Measurements from ENCODE around the gene LRRC8B.
"Not testable (repeated sequence)": the region's sequence is repeated elsewhere in the genome, so short reads cannot be mapped to it uniquely, and the experiment has no call there.

The LRRC8B gene

DNA sequence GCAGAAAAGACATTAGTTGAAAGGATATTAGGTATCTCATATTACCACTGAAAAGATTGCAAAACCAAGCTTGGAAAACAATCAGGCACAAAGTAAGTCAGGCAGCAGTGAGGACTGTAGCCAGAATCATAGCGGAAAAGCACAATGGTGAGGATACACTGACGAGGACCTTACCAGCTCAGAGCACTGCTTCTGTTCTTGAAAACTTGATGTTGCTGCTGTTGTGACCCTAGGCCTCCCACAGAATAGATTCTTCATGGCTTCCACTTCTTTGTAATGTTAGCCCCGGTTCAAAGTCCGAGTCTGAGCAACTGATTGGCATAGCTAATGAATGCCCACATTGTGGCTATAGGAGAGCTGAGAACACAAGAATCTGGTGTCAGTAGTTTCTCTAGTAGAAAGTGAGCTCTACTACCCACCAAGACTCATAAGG is 63.1 kb downstream of the LRRC8B start:
- FAIRE-seq = no peak

DNA sequence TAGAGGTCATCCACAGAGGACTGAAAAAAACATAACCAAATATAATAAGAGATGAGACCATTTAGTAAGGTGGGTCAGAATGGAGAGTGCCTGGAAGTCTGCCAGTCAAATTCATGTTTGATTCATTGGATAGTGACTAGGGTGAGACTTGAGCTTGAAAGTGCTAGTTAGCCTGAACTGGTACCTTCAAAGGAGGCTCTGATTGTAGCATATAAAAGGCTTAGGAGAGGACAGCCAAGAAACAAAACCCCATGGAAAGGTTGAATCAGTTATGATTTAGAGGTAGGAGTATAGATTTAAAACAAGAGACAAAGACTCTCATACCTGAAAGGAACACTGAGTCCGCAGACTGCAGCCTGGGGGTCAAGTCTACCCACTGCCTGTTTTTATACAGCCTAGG is 63.9 kb downstream of the LRRC8B start:
- FAIRE-seq = no peak

DNA sequence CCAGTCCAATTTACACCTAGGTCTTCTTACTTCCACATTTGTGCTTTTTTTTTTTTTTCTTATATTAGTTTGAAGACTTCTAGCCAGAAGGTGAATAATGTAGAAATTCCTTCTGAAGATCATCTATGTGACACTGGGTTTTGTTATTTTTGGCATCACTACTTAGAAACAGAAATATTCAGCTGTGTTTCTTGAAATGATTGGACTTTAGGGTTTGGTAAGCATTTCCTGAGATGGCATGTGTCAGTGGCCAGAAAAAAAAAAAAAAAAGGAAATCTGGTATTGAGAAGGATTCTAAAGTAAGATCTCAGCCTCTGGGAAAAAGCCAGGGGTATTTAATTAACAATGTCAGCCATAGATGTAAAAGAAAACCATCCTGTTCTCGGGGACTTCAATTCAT is 64.9 kb downstream of the LRRC8B start:
- no peak for FAIRE-seq

DNA sequence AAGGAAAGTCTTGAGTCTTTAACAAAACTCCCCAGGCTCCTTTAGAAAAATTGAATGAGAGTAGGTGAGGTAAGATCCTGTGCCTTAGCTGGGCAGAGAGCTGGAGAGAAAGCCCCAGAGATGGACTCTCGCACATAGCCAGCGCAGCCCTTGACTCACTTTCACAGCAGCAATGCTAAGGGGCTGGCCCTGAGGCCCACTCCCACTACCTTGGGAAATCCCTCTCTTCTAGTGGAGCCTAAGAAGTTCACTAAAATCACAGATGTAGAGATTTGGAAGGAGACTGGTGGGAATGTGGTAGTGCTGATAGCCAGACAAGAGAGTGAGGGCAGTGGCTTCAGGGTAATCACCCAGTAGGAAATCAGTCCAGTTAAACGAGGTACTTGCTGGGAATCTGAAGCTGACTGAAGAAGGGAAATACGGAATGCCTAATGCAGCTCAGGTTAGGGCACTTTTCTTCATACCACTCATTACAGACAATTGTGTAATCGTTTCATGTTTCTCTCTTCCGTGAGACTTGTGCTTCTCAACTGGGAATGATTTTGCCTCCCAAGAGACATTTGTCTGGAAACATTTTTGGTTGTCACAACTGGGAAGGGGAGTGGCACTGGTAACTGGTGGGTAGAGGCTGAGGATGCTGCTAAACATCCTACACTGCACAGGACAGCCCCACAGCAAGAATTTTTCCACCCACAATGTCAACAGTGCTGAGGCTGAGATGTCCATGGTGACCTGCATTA is 65.9 kb downstream of the LRRC8B start:
- no peak for FAIRE-seq

DNA sequence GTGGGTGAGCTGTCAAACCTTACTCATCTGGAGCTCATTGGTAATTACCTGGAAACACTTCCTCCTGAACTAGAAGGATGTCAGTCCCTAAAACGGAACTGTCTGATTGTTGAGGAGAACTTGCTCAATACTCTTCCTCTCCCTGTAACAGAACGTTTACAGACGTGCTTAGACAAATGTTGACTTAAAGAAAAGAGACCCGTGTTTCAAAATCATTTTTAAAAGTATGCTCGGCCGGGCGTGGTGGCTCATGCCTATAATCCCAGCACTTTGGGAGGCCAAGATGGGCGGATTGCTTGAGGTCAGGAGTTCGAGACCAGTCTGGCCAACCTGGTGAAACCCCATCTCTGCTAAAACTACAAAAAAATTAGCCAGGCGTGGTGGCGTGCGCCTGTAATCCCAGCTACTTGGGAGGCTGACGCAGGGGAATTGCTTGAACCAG is 68.3 kb downstream of the LRRC8B start:
- not testable (repeated sequence) for FAIRE-seq

DNA sequence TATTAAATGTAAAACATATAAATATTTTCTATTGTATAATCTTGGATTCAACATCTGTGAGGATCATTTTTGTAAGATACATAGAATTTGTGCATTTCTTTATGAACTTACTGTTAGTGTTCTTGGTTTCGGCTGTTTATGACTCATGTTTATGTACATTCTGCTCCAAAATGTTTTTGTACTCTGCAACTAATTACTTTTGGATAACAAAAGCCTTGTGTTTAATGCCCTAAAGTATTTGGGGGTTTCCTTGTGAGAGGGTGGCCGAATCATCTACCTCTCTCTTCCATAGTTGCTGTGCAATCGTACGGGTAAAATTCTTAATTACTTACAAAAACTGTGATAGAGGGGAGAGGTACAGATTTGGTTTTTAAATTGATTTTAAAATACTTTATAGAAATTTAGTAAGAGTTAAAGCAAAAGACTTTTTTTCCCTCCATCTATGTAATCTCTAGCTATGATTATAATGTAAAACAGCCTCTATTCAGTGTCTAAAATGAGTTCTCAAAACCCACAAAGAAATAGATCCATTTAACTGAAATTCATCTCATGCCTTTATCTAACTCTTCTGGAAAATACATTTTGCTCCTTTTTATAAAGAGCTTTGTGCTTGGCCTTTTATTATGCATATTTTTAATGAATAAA is 69.6 kb downstream of the LRRC8B start:
- FAIRE-seq = no peak

DNA sequence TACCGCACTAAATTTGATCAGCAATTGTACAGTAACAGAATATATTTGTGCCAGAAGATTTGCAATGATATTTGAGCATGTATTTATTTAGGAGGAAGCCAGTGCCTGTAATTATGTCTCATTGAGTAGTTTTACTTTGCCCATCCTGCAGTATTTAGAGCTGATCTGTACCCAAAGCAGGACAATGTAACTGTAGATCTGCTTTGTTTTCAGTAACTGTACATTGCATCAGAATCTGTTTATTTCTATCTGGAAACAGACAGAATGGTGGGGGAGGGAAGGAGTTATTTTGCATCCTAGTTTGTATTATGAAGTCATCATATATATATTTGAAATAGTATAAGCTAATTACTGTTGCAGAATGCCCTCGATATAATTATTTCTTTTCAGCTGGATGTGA is 72.1 kb downstream of the LRRC8B start:
- FAIRE-seq = no peak

DNA sequence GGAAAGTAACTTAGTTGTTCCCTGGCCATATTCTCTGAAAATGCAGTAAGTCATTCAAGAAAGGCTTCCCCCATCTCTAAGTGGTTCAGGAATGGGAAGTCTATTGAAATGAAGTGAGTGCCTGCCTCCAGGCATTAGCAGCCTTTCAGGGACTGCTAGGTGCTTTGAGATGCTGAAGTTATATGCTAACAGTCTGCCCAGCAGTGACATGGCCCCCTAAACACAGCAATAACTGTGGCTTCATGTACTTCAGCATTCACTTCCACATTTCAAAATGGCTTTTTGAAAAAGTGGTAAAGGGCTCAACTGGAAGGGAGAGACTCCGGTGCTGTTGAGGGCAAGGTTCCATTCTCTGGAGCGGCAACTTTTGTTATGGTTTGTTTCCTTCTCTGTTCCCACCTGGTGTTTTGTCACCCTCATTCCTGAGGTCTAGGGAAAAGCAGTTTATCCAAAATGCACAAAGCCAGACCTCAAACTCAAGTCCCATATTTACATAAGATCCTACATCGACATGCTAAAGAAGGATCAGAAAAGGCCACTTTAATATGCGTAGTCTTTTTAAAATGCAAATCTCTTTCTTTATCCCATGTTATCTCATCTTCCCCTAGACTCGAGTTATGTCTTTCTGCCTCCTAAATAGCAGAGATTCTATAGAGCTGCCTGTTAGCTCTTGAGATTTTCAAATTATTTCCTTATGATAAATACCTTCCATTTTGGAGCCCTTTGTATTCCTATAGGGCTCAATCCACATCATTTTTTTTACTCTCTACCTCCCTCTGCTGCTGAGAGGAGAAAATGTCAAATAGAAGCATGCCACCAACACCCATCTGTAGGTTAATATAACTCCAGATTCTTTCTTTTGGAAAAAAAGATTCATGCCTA is 74.1 kb downstream of the LRRC8B start:
- peak; percentile 69 for FAIRE-seq

DNA sequence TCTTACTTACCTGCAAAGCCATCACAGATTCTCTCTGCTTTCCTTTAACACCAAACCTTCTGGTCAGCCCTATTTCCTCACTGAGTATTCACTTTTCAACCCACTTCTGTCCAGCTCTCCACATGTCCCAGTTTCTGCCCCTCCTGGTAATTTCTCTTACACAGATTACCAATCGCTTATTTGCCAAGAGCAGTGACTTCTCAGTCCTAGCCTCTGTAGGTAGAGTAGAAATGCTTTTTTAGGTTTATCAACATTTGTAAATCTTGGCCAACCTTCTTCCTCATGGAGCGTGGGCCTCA is 74.7 kb downstream of the LRRC8B start:
- FAIRE-seq = no peak

DNA sequence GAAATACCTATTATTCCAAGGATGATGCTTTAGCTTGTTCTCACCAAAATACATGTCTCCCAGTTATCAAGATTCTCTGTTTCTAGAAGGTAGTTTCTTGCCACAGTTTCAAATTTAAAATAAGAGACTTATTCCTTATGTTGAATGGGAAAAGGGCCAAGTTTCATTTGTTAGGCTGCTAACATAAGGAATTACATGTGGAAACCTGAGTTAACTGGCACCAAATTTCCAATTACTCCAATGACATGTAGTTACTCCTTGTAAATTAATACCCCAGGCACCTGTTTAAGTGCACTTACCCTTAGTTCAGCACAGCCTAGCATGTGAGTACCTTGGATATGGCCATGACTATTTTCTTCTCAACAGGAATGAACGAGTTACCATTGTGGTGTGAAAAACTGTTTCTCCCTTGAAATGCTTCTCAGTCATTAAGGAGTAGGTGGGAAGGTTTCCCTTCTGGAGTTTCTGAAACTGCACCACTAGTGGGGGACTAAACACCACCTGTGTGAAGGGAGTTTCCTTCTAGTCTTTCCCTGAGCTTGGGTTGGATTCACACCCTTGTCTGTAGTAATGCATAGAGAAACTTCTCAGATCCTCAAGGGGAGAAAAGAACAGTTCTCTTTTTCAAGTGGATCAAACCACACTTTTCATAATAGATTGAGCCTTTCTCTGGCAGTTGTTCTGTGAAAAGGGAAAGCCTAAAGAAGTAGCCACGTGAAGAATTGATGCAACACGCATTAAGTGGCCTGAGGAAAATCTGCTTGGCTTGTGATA is 76.0 kb downstream of the LRRC8B start:
- no peak for FAIRE-seq

DNA sequence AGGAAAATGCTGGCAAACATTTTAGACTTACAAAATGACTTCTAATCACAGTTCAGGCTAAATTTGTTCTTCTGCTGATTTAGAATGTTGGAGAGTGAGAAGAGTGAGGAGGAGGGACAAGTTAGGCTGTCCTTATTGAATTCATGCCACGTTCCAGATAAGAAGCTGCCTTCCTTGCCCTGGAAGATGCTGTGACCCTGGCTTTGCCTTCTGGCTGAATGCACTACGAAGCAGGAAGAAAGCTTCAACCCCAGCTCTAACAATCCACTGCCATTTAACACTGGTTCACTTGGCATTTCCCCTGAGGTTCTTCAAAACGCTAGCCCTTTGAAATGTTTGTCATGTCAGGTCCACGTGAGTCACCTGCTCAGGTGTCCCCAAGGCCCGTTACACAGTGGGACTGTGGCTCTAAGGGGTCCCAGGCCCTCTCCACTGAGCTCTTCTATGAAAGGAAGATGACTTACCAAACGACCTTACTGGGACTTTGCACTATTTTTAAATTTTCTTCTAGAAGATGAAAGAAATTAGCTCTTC is 78.3 kb downstream of the LRRC8B start:
- FAIRE-seq = no peak

DNA sequence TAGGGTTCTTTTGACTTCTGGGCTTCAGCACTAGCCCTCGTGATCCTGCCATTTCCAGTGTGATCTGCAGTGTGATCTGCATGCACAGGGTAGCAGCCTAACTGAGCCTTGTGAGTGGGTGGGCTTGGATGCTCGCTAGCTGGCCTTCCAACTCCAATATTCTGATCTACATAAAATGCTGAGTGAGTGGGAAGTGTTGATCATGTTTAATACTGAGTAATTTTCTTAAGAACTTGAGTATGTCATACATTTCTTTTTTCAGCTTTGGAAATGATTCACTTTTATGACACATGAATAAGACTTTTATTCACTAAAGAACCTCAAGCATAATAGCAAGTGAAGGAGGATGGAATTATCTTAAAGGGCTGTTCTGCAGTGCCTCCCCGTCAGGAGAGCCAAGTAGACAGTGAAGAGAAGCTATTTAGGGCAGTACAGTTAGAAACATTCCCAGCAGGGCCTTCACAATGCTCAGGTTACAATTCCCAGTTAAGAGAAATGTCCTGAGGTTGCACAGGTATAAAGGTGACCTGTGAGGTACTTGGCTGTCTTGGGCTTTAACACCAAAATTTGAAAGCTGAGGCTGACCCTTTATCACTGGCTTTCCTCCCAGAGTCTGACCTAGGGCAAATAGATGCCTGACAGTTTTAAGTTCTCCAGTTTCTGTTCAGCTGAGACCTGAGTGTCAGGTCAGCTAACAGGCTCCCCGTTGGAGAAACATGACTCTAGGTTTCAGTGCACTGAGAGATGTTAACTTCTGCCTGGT is 79.2 kb downstream of the LRRC8B start:
- no peak for FAIRE-seq

DNA sequence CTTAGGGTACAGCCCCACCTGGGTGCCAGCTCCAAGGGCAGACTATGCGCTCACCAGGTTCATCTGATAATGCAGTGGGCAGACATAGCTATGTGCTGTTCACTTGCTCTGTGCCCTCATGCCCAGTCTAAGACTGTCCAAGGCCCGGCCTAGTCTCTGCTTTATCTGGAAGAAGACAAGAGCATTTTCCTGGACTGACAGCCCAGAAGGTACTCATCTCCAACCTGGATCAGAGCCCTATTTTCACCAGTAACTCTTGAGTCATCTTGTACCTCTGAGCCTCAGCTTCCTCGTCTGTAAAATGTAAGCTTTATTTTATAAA is 79.7 kb downstream of the LRRC8B start:
- no peak for FAIRE-seq

DNA sequence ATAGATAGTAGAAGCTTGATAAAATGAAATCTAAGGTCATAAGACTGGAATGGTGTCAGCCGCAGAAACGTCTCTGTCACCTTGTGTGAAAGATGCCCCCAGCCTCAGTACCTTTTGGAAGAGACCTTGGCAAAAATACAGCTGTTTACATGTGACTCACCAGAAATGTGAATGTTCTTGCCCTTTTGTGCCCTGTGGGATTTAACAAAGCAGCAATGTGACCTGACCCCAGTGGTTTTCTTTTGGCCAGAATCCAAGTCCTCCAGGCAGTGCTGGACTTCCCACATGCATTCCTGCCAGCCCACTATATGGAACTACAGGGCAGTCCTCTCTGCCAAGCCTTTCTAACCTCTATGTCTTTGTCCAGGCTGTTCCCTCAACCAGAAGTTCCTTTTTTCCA is 81.1 kb downstream of the LRRC8B start:
- no peak for FAIRE-seq

DNA sequence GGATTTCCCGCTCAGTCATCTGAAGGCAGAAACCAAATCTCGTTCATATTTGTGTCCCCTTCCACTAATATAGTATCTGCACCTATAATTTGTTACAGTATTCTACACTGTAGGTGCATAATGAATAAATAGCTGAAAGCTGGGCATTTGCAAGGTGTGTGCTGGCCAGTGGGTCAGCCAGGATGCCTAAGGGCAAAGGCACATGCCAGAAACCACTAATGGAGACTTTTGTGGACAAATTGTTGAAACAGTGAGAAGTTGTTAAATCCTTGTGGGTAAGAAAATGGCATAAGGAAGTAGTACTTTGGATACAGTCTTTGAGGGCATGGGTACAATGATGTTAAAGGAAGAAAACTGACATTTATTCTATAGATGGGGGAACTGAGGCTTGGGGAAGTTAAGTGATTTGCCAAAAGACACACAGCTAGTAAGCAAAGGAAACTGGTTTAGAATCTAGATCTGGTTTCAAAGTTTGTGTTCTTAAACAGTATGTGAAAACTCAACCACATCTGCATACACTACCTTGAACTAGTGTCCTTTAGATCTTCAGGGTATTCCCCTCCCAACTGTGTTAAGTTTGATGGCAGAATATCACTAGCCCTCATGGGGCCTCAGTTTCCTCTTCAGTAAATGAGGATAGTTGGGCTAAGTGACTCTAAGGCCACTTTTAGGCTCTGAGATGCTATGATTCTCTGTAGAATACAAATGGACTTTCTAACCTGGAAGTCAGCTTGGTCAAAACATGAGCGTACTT is 81.8 kb downstream of the LRRC8B start:
- no peak for FAIRE-seq

DNA sequence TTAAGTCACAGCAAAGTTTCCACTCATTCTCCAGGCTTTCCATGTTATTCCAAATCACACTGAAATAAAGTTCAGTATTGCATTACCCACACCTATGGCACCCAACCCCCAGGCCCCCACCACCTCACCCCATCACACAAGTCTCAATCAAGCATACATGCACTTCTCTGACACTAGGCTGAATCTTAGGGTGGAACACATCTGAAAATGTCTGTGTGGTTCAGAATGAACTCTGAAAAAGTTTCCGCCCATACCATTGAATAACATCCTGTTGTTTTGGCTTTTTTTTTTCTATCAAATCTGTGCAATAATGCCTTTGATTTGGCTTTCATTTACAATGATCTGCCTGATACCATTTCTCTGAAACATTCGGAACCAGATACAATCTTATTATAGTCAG is 82.5 kb downstream of the LRRC8B start:
- no peak for FAIRE-seq

DNA sequence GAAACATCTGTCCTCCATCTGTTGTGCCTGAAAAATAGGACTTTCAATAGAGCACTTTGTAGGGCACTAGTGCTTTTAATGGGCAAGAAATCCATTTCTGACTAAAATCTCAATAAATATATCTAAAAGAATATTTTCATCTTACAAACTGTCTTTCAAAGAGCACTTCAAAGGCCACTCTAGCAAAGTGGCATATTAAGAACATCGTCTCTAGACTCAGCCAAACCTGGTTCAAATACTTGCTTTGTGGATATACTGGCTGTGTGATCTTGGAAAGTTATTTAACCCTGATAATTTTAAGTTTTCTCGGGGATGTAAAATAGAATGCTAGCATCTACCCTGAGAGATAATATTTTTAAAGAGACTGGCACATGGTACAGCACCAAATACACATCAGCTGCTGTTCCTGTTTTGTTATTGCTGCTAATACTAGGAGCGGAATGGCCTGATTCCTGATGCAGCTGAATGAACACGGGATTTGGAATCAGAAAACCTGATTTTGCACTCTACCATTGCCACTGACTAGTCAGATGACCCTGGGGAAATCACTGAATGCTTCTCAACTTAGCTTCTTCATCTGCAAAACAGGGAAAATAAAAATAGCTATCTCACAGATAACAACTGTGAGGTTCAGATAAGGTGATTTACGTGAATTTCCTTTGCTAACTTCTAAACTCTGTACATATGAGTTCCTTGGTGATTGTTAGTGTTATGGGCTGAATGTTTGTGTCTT is 83.1 kb downstream of the LRRC8B start:
- FAIRE-seq = no peak

DNA sequence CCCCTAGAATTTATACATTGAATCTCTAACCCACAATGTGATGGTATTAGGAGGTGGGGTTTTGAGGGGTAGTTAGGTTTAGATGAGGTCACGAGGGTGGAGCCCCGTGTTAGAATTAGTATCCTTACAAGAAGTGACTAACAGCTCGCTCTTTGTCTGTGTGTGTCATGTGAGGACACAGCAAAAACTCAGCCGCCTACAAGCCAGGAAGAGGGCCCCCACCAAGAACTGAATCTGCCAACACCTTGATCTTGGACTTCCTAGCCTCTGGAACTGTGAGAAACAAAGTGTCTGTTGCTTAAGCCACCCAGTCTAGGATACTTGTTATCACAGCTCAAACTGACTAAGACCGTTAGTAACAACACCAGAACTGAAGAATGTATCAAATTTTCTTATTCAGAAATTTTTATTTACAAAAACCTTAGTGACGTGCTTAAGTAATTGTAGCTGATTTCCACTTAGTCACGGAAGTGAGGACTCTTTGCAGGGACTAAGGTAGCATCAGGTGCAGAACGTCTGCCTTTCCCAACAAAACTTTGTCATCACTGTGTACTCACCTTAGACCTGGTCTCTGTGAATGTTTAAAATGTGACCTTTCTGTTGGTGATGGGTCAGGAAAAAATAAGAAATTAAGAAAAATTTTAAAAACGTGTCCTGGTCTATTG is 83.8 kb downstream of the LRRC8B start:
- FAIRE-seq = no peak

DNA sequence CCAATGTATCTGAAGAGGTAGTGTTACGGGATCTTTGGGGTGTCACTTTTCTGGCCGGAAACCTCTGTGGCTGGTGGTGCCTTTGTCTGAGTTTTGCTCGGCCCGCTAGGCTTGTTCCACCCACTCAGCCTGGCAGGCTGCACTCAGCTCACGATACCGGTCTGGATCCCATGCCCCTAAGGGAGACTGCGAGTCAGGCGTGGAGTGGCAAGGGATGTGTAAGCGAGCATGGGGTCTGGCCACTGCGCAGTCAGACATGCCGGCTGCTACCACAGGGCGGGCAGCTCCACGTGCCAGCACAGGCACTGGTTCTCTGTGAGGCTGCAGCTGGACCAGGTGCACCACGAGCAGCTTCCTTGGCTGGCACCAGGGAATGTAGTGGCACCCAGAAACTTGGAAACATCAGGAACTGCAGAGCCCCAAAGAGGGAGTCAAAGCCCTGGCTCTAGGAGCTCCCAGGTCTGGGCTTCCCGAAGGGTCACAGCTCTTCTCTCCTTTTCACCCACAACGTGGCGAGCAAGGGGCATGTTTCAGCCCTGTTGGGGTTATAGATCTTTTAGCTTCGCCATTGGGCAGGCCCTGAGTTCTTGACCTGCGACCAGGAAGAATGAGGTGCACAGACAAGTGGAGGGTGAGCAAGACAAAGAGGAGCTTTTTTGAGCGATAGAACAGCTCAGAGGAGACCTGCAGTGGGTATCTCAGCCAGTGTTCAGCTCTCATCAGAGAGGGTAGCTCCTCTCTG is 84.5 kb downstream of the LRRC8B start:
- no peak for FAIRE-seq

Measured in TTC549 (cell line).